Suppressor macrophage treated with lipopolysaccharide for 1 hour (primary cell): ENCODE data around the gene CD68.

ENCODE experiments used
- DNase-seq, 3 donors: peaks; one replicate each; pipeline ENCODE4 v3.0.0-alpha.2; 2020 to 2022

The CD68 gene

GRCh38 chr17:7579001-7579833 lies at the start of gene CD68:
Gene CD68, plus strand, starts transcription at chr17:7579638. Its CDS starts 40 bp downstream, at chr17:7579678.
- peak; percentile 95 to 99 (median 98) for DNase-seq

GRCh38 chr17:7530023-7530900 lies 49.2 kb upstream of the CD68 start:
- DNase-seq, result no peak

GRCh38 chr17:7538050-7538449 lies 41.4 kb upstream of the CD68 start:
- DNase-seq, result no peak

- DNase-seq, result peak in 1 of 3 donors; percentile 29
Measured at GRCh38 chr17:7538891-7539545, 40.4 kb upstream of the CD68 start.

- no peak for DNase-seq
Measured at GRCh38 chr17:7541074-7541621, 38.3 kb upstream of the CD68 start.

GRCh38 chr17:7544911-7545310 lies 34.5 kb upstream of the CD68 start:
- DNase-seq, result no peak

GRCh38 chr17:7548585-7549400 lies 30.6 kb upstream of the CD68 start, which contains the start of gene TNFSF12:
Gene TNFSF12, plus strand, starts transcription at chr17:7549058. Its CDS starts 96 bp downstream, at chr17:7549154.
- peak; percentile 47 to 71 (median 54) for DNase-seq

- no peak for DNase-seq
Measured at GRCh38 chr17:7549401-7550055, 29.9 kb upstream of the CD68 start.

- no peak for DNase-seq
Measured at GRCh38 chr17:7550344-7550743, 29.1 kb upstream of the CD68 start.

GRCh38 chr17:7551396-7551795 lies 28.0 kb upstream of the CD68 start:
- DNase-seq, result no peak

- peak; percentile 69 to 85 (median 76) for DNase-seq
Measured at GRCh38 chr17:7552621-7553051, 26.8 kb upstream of the CD68 start.

- peak in 1 of 3 donors; percentile 15 for DNase-seq
Measured at GRCh38 chr17:7553356-7553755, 26.1 kb upstream of the CD68 start.

- no peak for DNase-seq
Measured at GRCh38 chr17:7555320-7555948, 24.0 kb upstream of the CD68 start.

GRCh38 chr17:7556627-7557026 lies 22.8 kb upstream of the CD68 start:
- DNase-seq, result no peak

GRCh38 chr17:7557147-7557764 lies 22.2 kb upstream of the CD68 start:
- DNase-seq, result no peak

- DNase-seq, result peak; percentile 76 to 86 (median 78)
Measured at GRCh38 chr17:7557775-7558543, 21.5 kb upstream of the CD68 start.

- peak; percentile 50 to 53 (median 50) for DNase-seq
Measured at GRCh38 chr17:7558544-7559319, 20.7 kb upstream of the CD68 start, which contains the start of gene TNFSF13. Gene TNFSF13, plus strand, starts transcription at chr17:7558750. Its CDS starts 290 bp downstream, at chr17:7559040.
